Left lung (tissue), 10 donors: ENCODE data around the gene GMDS. TPM values are rescaled to one million over a fixed set of nuclear protein-coding genes. Genes with fewer than 3 reads are reported as not detected.

Experiments
- ATAC-seq: fragments of 200-7000 bp; cut with Tn5 transposase; one replicate; pipeline ENCODE4 v1.9.1; 2020; ENCODE audit warnings: moderate library complexity
- DNase-seq, 4 donors: peaks; one replicate each; pipeline ENCODE4 v3.0.0-alpha.2; 2013 to 2020
- H3K27ac ChIP-seq, 2 donors: fragments of 200-600 bp; sonication (generic) in 1 of 2; one replicate each; pipeline versions ENCODE4 v1.5.0 to v1.8.0; 2020 to 2021
- H3K27me3 ChIP-seq, 2 donors: fragments of 200-600 bp; sonication (generic) in 1 of 2; one replicate each; pipeline versions ENCODE4 v1.5.0 to v1.8.0; 2020 to 2021
- H3K36me3 ChIP-seq, 2 donors: fragments of 200-600 bp; sonication (generic) in 1 of 2; one replicate each; pipeline versions ENCODE4 v1.5.0 to v1.8.0; 2020 to 2021
- H3K4me1 ChIP-seq, 2 donors: fragments of 200-600 bp; one replicate each; pipeline ENCODE4 v1.8.0; 2021
- H3K4me3 ChIP-seq, 2 donors: fragments of 200-600 bp; sonication (generic) in 1 of 2; one replicate each; pipeline versions ENCODE4 v1.5.0 to v1.8.0; 2020 to 2021; ENCODE audit warnings: mild to moderate bottlenecking in 1 of 2
- H3K9me3 ChIP-seq, 2 donors: fragments of 200-600 bp; sonication (generic) in 1 of 2; one replicate each; pipeline versions ENCODE4 v1.5.0 to v1.8.0; 2020 to 2021
- intact Hi-C, 2 donors: fragments of 100-400 bp; cut with DNase I; formaldehyde crosslinking; loops; one replicate each; pipeline versions ENCODE4 v1.11.2 to v1.14.2; 2022
- polyA plus RNA-seq, 6 donors: library from polyadenylated mRNA; unstranded; fragments of 120-200 nt; gene quantifications; one replicate each; pipeline ENCODE4 v1.2.1, GENCODE V29; 2013; ENCODE audit not compliant: insufficient read length in 6 of 6
- total RNA-seq, 2 donors: library from RNA; stranded (reverse); fragmentation: NEBNext Ultra II Directional; extraction: Animal tissue kit (Norgen Biotek cat#: 25700); gene quantifications; one replicate each; pipeline ENCODE4 v1.2.1, GENCODE V29; 2021
- TF ChIP-seq, protein P1 (sequence below), 2 donors: fragments of 200-600 bp; sonication (generic) in 1 of 2; IDR thresholded peaks; one replicate each; pipeline versions ENCODE4 v1.5.0 to v1.8.0; 2021; ENCODE audit warnings: antibody characterized with exemption in 2 of 2
- donor health status: DM: no; HTN: yes; CAD: no.
- donor health status: DM: no; HTN: no; CAD: no.

GMDS gene
- total and polyA plus RNA-seq, 8 donors: 16.5 to 25.4 (median 21.2) TPM

- Histone ChIP-seq H3K36me3 (no peaks in the 10 kb centered on the region), H3K4me3 (no peak overlapping the region), H3K4me1 (no peaks in the 10 kb centered on the region), H3K27ac (no peak overlapping the region), H3K9me3 (peaks cover 0 to 19% of the 10 kb centered on the region in 2 donors), H3K27me3 (no peaks in the 10 kb centered on the region)
- intact Hi-C loops: no loop called here
- TF ChIP-seq, protein P1, sequence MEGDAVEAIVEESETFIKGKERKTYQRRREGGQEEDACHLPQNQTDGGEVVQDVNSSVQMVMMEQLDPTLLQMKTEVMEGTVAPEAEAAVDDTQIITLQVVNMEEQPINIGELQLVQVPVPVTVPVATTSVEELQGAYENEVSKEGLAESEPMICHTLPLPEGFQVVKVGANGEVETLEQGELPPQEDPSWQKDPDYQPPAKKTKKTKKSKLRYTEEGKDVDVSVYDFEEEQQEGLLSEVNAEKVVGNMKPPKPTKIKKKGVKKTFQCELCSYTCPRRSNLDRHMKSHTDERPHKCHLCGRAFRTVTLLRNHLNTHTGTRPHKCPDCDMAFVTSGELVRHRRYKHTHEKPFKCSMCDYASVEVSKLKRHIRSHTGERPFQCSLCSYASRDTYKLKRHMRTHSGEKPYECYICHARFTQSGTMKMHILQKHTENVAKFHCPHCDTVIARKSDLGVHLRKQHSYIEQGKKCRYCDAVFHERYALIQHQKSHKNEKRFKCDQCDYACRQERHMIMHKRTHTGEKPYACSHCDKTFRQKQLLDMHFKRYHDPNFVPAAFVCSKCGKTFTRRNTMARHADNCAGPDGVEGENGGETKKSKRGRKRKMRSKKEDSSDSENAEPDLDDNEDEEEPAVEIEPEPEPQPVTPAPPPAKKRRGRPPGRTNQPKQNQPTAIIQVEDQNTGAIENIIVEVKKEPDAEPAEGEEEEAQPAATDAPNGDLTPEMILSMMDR (IDR thresholded peaks at IDR 0.05): no peak
- ATAC-seq (no peak), DNase-seq (peak in 1 of 4 donors; percentile 35)
Observed at GRCh38 chr6:1930356-1930755, 315.0 kb downstream of the GMDS start.

DNA sequence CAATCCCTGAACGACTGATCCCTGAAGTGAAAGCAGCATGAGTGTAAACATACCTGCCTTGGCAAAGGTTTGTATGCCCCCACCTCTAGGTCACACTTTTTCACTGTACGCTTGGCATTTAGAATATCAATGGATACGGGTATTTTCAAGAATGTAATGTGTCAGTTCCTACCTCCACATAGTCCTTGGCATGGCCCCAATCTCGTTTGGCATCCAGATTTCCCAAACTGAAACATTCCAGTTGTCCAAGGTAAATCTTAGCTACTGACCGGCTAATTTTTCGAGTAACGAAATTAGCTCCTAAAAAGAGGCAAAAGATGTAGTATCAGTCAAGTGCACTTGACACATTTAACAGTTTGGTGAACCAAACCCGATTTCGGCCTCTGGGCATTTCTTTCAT is 315.5 kb downstream of the GMDS start:
- Histone ChIP-seq H3K36me3 (no peaks in the 10 kb centered on the region), H3K4me1 (no peaks in the 10 kb centered on the region), H3K9me3 (peaks cover 0 to 18% of the 10 kb centered on the region in 2 donors), H3K27ac (no peak overlapping the region), H3K27me3 (no peaks in the 10 kb centered on the region), H3K4me3 (no peak overlapping the region)
- intact Hi-C loops: no loop called here
- ATAC-seq: no peak
- DNase-seq: no peak
- TF ChIP-seq, protein P1 (IDR thresholded peaks at IDR 0.05): no peak

- no peaks in the 10 kb centered on the region for H3K36me3 ChIP-seq
- intact Hi-C loops: no loop called here
Observed at GRCh38 chr6:1925743-1926430, 319.5 kb downstream of the GMDS start.

GRCh38 chr6:1923449-1923848 is 322.0 kb downstream of the GMDS start:
- Histone ChIP-seq H3K4me3 (no peak overlapping the region), H3K9me3 (no peaks in the 10 kb centered on the region), H3K27me3 (no peaks in the 10 kb centered on the region), H3K36me3 (no peaks in the 10 kb centered on the region), H3K27ac (no peak overlapping the region), H3K4me1 (no peaks in the 10 kb centered on the region)
- ATAC-seq (no peak), DNase-seq (peak in 1 of 4 donors; percentile 60)
- TF ChIP-seq, protein P1 (IDR thresholded peaks at IDR 0.05): no peak
- intact Hi-C loops: no loop called here

More at GRCh38 chr6:1925743-1926430, 319.5 kb downstream of the GMDS start:
- no peaks in the 10 kb centered on the region for H3K27me3 ChIP-seq
- TF ChIP-seq, protein P1 (IDR thresholded peaks at IDR 0.05): no peak
- H3K9me3 ChIP-seq: no peaks in the 10 kb centered on the region
- DNase-seq (no peak), ATAC-seq (no peak)
- no peak overlapping the region for H3K27ac ChIP-seq
- H3K4me3 ChIP-seq: no peak overlapping the region
- no peaks in the 10 kb centered on the region for H3K4me1 ChIP-seq

DNA sequence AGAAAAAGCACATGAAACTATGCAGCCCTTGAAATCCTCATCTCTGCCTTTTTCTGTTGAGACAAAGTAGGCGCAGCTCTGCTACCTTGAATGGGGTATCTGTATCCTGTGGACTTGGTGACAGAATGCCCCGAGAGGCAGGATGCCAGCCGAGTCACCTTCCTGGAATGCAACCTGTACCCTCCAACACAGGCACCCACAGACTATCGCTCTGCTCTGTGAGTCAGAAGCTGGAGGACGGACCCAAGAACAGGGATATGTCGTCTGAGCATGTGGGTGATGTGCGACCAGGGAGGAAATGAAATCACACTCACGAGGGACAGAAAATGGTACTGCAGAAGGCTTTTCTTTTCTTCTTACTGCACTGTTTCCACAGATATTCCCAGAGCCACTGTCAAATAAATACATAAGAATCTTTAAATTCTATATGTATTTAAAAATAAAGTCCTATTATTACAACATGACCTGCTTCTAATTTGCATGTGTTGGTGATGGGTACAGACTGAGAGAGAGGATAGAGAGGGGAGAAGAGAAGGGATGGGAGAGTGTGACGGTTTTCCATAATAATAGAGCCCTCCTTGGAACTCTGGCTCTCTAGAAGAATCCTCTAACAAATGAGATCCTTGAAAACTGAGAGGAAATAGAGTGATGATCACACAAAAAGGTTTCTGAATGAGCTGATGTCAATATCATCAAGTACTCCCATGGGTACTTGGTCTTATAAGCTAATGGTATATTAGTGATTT is 327.6 kb downstream of the GMDS start:
- TF ChIP-seq, protein P1 (IDR thresholded peaks at IDR 0.05): no peak
- no peak overlapping the region for H3K27ac ChIP-seq
- H3K4me3 ChIP-seq: no peak overlapping the region
- no peaks in the 10 kb centered on the region for H3K9me3 ChIP-seq
- no peaks in the 10 kb centered on the region for H3K4me1 ChIP-seq
- H3K27me3 ChIP-seq: no peaks in the 10 kb centered on the region
- no peak for DNase-seq
- intact Hi-C loops: no loop called here
- no peak for ATAC-seq
- no peaks in the 10 kb centered on the region for H3K36me3 ChIP-seq
